HCT116 (cell line): ENCODE measurements around the gene KLHL11. TPM values are rescaled to one million over a fixed set of nuclear protein-coding genes. Genes with fewer than 3 reads are reported as not detected.

Experiments
- ATAC-seq: fragments of 200-7000 bp; cut with Tn5 transposase; 2 replicates; pipeline ENCODE4 v1.9.1; 2020; ENCODE audit warnings: mild to moderate bottlenecking, moderate library complexity
- BruUV-seq: library from RNA; stranded (reverse); fragments of 400-500 nt; replicated peaks from 2 replicates; lab custom pipeline; 2021; lab: Mats Ljungman, UMichigan
- CTCF ChIA-PET: fragments of 300-600 bp; sonication (Branson Sonifier 250); formaldehyde crosslinking; loops from one replicate; lab custom pipeline; 2021; ENCODE audit warnings: antibody characterized with exemption; lab: Charles Lee
- POLR2A ChIA-PET: fragments of 300-600, 350-600 bp; sonication (Branson Sonifier 250); formaldehyde crosslinking; loops from one replicate; lab custom pipeline; 2021; ENCODE audit warnings: antibody characterized with exemption; lab: Charles Lee
- RAD21 ChIA-PET, 2 experiments: fragments of 300-600 bp; sonication (Branson Sonifier 250); formaldehyde crosslinking; loops; one replicate each; lab custom pipeline; 2023; ENCODE audit warnings: low total read pairs in 2 of 2; ENCODE audit not compliant: uncharacterized antibody in 2 of 2, unreplicated experiment in 2 of 2, low non-redundant PET in 1 of 2; lab: Charles Lee
- DNase-seq: peaks from one replicate; pipeline ENCODE4 v3.0.0-alpha.2; 2010; ENCODE audit warnings: low read depth, low spot score
- H2AFZ ChIP-seq: fragments of 200-600 bp; shearing (Covaris generic), sonication (generic); 2 replicates; pipeline ENCODE4 v1.6.1; 2017; ENCODE audit warnings: low read depth, mixed run types, mixed read lengths, antibody characterized with exemption, low read length; ENCODE audit not compliant: poor library complexity, severe bottlenecking
- H3K27ac ChIP-seq: 2 replicates; pipeline ENCODE4 v1.5.1; 2012; ENCODE audit warnings: low read depth, low read length
- H3K27me3 ChIP-seq: fragments of 200-600 bp; sonication (generic); 2 replicates; pipeline ENCODE4 v1.6.1; 2016; ENCODE audit warnings: mixed run types, low read length, mixed read lengths; ENCODE audit not compliant: insufficient read depth
- H3K36me3 ChIP-seq, 2 experiments: fragments of 200-500 bp in 1 of 2; fragments of 200-600 bp in 1 of 2; sonication (Bioruptor generic) in 1 of 2; sonication (generic) in 1 of 2; 2 replicates each; pipeline versions ENCODE4 v1.5.1 to v1.6.1; 2014 to 2016; ENCODE audit warnings: low read length in 2 of 2, inconsistent platforms in 1 of 2, mixed read lengths in 1 of 2, mixed run types in 1 of 2; ENCODE audit not compliant: insufficient read depth in 2 of 2, control insufficient read depth in 1 of 2
- H3K4me1 ChIP-seq, 2 experiments: fragments of 200-600 bp in 1 of 2; sonication (generic) in 1 of 2; 2 replicates each; pipeline versions ENCODE4 v1.5.1 to v1.6.1; 2012 to 2017; ENCODE audit warnings: low read length in 2 of 2, inconsistent platforms in 1 of 2, mild to moderate bottlenecking in 1 of 2, mixed read lengths in 1 of 2, mixed run types in 1 of 2, moderate library complexity in 1 of 2; ENCODE audit not compliant: insufficient read depth in 2 of 2, control insufficient read depth in 1 of 2
- H3K4me2 ChIP-seq: fragments of 200-600 bp; sonication (generic); 2 replicates; pipeline ENCODE4 v1.6.1; 2017; ENCODE audit warnings: mixed run types, low read length, mixed read lengths
- H3K4me3 ChIP-seq, 2 experiments: fragments of 200-600 bp in 1 of 2; sonication (generic) in 1 of 2; replicated peaks in 1 of 2; 2 replicates each; pipeline ENCODE4 v1.5.1; 2011 to 2016; ENCODE audit warnings: low read length in 2 of 2, control low read depth in 1 of 2, low read depth in 1 of 2, mild to moderate bottlenecking in 1 of 2, mixed read lengths in 1 of 2, mixed run types in 1 of 2
- H3K79me2 ChIP-seq: fragments of 200-600 bp; sonication (generic); 2 replicates; pipeline ENCODE4 v1.6.1; 2017; ENCODE audit warnings: mild to moderate bottlenecking, mixed run types, low read length, moderate library complexity, mixed read lengths; ENCODE audit not compliant: insufficient read depth
- H3K9ac ChIP-seq: fragments of 200-600 bp; sonication (generic); 2 replicates; pipeline ENCODE4 v1.6.1; 2016; ENCODE audit warnings: low read length, mixed read lengths
- H3K9me2 ChIP-seq: fragments of 200-600 bp; sonication (generic), shearing (Covaris generic); 2 replicates; pipeline ENCODE4 v1.6.1; 2017; ENCODE audit warnings: mixed run types, mild to moderate bottlenecking, moderate library complexity; ENCODE audit not compliant: insufficient read depth
- H3K9me3 ChIP-seq, 2 experiments: fragments of 200-500 bp in 1 of 2; fragments of 200-600 bp in 1 of 2; sonication (Bioruptor generic) in 1 of 2; sonication (generic) in 1 of 2; 2 replicates each; pipeline ENCODE4 v1.6.1; 2014 to 2017; ENCODE audit warnings: low read length in 2 of 2, mixed read lengths in 2 of 2, inconsistent platforms in 1 of 2, low read depth in 1 of 2, mild to moderate bottlenecking in 1 of 2, mixed run types in 1 of 2, moderate library complexity in 1 of 2; ENCODE audit not compliant: control insufficient read depth in 1 of 2, insufficient read depth in 1 of 2
- H4K20me1 ChIP-seq: fragments of 200-600 bp; sonication (generic), shearing (Covaris generic); 2 replicates; pipeline ENCODE4 v1.6.1; 2017; ENCODE audit warnings: mixed run types, mild to moderate bottlenecking, moderate library complexity; ENCODE audit not compliant: insufficient read depth
- ATF3 ChIP-seq: IDR thresholded peaks from 2 replicates; pipeline ENCODE4 v1.6.1; 2012
- EGR1 ChIP-seq: IDR thresholded peaks from 2 replicates; pipeline ENCODE4 v1.6.1; 2012; ENCODE audit warnings: low read depth
- EZH2phosphoT487 ChIP-seq: fragments of 200-600 bp; IDR thresholded peaks from 2 replicates; pipeline ENCODE4 v1.6.1; 2018; ENCODE audit warnings: antibody characterized with exemption, borderline replicate concordance
- JUND ChIP-seq: IDR thresholded peaks from 2 replicates; pipeline ENCODE4 v1.6.1; 2012
- RAD21 ChIP-seq: IDR thresholded peaks from 2 replicates; pipeline ENCODE4 v1.6.1; 2012; ENCODE audit warnings: low read depth, mild to moderate bottlenecking
- SIN3A ChIP-seq: IDR thresholded peaks from 2 replicates; pipeline ENCODE4 v1.6.1; 2012; ENCODE audit warnings: low read depth
- SP1 ChIP-seq: IDR thresholded peaks from 2 replicates; pipeline ENCODE4 v1.6.1; 2012; ENCODE audit warnings: low read depth
- ZFX ChIP-seq: fragments of 450-650 bp; IDR thresholded peaks from 2 replicates; pipeline ENCODE4 v1.6.1; 2017
- intact Hi-C: fragments of 100-400 bp; cut with micrococcal nuclease; formaldehyde crosslinking; loops from 2 replicates; pipeline ENCODE4 v1.10.0; 2022
- total RNA-seq: library from RNA; stranded (reverse); gene quantifications from one replicate; pipeline ENCODE4 v1.2.1, GENCODE V29; 2021; ENCODE audit not compliant: unreplicated experiment
- TF ChIP-seq, protein P1 (sequence below): IDR thresholded peaks from 2 replicates; pipeline ENCODE4 v1.6.1; 2011; ENCODE audit warnings: mild to moderate bottlenecking, low read length, moderate library complexity; ENCODE audit not compliant: insufficient replicate concordance; ENCODE audit errors: extremely low read depth
- TF ChIP-seq, protein P2 (sequence below), 3 experiments: fragments of 200-600 bp in 1 of 3; sonication (generic) in 1 of 3; IDR thresholded peaks in 2 of 3; conservative IDR thresholded peaks in 1 of 3; 2 replicates each; pipeline ENCODE4 v1.5.1; 2012 to 2017; ENCODE audit warnings: low read depth in 2 of 3, low read length in 2 of 3, antibody characterized with exemption in 1 of 3, borderline replicate concordance in 1 of 3, control low read depth in 1 of 3, mild to moderate bottlenecking in 1 of 3, mixed read lengths in 1 of 3, mixed run types in 1 of 3, moderate library complexity in 1 of 3; ENCODE audit not compliant: insufficient read depth in 1 of 3

Gene KLHL11
- total RNA-seq, 1 experiment from 2014 or later, result 22.4 TPM

DNA sequence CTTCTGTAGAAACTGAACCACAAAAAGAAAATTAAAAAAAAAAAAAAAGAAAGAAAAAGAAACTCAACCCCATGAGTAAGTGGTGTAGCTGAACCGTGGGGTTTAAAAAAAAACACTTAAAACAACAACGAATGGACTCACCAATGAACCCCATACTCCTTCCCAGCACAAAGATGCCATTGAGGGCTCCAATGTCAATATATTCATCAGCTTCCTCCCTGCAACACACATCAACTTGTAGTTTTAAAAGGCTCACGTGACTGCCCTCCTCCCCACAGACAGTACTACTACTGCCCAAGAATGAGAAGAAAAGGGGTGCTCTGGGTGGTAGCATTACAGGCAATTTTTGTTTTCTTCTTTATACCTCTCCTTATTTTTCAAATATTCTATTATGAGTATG is 3.3 kb upstream of the KLHL11 start:
- CTCF ChIA-PET, result no interaction called here
- Histone ChIP-seq H3K27ac (no peak overlapping the region), H3K9ac (no peak overlapping the region), H3K9me3 (no peaks in the 10 kb centered on the region)
- no TSS peak for BruUV-seq
- TF ChIP-seq, protein P1, sequence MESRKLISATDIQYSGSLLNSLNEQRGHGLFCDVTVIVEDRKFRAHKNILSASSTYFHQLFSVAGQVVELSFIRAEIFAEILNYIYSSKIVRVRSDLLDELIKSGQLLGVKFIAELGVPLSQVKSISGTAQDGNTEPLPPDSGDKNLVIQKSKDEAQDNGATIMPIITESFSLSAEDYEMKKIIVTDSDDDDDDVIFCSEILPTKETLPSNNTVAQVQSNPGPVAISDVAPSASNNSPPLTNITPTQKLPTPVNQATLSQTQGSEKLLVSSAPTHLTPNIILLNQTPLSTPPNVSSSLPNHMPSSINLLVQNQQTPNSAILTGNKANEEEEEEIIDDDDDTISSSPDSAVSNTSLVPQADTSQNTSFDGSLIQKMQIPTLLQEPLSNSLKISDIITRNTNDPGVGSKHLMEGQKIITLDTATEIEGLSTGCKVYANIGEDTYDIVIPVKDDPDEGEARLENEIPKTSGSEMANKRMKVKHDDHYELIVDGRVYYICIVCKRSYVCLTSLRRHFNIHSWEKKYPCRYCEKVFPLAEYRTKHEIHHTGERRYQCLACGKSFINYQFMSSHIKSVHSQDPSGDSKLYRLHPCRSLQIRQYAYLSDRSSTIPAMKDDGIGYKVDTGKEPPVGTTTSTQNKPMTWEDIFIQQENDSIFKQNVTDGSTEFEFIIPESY, result no peak
- TF ChIP-seq SIN3A, result no peak
- no peak for TF ChIP-seq EGR1
- no peak for TF ChIP-seq SP1
- TF ChIP-seq ATF3, result no peak
- TF ChIP-seq, protein P2, sequence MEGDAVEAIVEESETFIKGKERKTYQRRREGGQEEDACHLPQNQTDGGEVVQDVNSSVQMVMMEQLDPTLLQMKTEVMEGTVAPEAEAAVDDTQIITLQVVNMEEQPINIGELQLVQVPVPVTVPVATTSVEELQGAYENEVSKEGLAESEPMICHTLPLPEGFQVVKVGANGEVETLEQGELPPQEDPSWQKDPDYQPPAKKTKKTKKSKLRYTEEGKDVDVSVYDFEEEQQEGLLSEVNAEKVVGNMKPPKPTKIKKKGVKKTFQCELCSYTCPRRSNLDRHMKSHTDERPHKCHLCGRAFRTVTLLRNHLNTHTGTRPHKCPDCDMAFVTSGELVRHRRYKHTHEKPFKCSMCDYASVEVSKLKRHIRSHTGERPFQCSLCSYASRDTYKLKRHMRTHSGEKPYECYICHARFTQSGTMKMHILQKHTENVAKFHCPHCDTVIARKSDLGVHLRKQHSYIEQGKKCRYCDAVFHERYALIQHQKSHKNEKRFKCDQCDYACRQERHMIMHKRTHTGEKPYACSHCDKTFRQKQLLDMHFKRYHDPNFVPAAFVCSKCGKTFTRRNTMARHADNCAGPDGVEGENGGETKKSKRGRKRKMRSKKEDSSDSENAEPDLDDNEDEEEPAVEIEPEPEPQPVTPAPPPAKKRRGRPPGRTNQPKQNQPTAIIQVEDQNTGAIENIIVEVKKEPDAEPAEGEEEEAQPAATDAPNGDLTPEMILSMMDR (IDR thresholded peaks at IDR 0.05 in 2 of 3, conservative IDR thresholded peaks at IDR 0.05 in 1 of 3; ENCODE audit: borderline replicate concordance in 1 of 3, insufficient read depth in 1 of 3, low read depth in 2 of 3, low read length in 2 of 3), result no peak
- TF ChIP-seq JUND, result no peak
- TF ChIP-seq RAD21, result no peak
- no peak for TF ChIP-seq EZH2phosphoT487
- no peak for TF ChIP-seq ZFX
- TF ChIP-seq, all 23 proteins: peak for 0
- DNase-seq (no peak), ATAC-seq (no peak)
- Histone ChIP-seq H3K9me2 (no peaks in the 10 kb centered on the region), H3K4me3 (no peak overlapping the region), H3K36me3 (peaks cover 34 to 37% of the 10 kb centered on the region in 2 experiments), H3K27me3 (no peaks in the 10 kb centered on the region), H2AFZ (no peak overlapping the region), H3K4me2 (no peak overlapping the region), H3K79me2 (peaks cover 15% of the 10 kb centered on the region), H4K20me1 (no peaks in the 10 kb centered on the region), H3K4me1 (peaks cover 4 to 14% of the 10 kb centered on the region in 2 experiments; a peak in 3 of 4 replicates)
- intact Hi-C loops, result no loop called here
- ChIA-PET RAD21 (no interaction called here), POLR2A (no interaction called here)
